ENCODE results near the gene PRG2.
"Not testable (repeated sequence)": the region's sequence is repeated elsewhere in the genome, so short reads cannot be mapped to it uniquely, and the experiment has no call there.

Gene PRG2

DNA sequence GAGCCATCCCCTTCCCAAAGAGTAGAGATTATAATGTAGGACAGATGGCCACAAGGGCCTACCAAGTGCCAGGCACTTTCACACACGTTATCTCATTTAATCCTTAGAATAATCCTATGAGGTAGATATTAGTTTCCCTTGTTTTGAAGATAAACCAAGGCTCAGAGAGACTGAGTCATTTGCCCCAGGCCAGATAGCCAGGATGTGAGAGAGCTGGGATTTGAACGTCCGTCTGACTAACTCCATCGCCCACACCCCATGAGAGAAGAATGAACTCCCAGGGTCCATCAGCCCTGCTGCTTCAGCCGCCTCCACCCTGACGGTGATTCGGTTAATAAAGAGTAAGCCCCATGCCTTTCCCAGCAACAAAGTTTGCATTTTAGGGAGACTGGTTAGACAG lies 20.2 kb downstream of the PRG2 start:
- FAIRE-seq (no peak), DNase-seq (ENCODE audit: low spot score) (no peak)

DNA sequence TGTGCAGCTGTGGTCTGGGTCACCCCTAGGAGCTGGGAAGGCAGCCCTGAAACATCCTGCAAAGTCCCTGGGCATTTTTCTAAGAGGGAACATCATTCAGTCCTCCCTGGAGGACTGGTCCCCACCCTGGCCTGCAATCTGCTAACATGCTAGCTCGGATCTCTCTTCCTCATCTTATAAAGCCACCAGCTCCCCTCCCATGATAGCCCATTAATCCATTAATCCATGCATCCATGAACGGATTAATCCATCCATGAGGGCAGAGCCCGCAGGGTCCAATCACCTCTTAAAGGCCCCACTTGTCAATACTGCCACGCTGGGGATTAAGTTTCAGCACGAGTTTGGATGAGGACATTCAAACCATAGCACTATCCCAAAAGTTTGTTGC lies 21.6 kb downstream of the PRG2 start:
- FAIRE-seq (no peak), DNase-seq (ENCODE audit: low spot score) (no peak)

GRCh38 chr11:57368106-57368844 lies 22.2 kb downstream of the PRG2 start:
- no peak for FAIRE-seq
- no peak for DNase-seq (ENCODE audit: low spot score)

DNA sequence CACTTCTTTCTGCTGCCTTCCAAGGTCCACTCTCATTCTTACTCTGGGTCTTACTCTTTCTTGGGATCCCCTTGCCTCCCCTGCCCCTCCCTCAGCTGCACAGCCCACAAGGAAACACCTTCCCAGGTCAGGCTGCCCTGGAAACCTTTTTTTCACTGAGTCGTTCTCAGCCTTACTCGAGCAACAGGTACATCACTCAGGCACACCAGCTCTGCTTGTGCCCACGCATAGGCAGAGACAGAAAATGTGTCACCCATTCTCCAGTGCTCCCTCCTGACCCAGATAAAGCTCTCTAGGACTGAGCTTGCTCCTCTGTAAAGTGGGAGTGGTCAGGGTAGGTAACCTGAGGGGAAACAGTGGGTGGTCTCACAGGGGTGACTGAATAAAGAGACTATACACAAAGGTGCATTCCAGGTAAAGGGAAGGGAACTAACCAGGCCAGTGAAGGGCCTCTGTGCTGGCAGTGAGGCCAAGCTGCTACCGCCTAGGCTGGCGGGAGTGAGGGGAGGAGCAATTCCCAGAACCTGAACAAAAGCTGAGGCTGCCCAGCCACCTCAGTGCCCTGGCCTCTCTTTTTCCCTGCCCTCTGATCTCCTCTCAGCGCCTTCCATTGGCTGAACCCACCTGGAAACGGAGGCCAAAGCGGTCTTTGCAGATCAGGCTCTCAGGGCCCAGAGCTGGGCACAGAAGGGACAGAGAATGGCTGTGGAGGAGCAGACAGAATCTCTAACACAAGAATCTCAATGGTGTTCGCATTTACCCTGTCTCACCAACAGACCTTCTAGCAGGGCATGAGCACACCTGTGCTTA lies 25.4 kb downstream of the PRG2 start:
- DNase-seq (ENCODE audit: low spot score): no peak
- no peak for FAIRE-seq

GRCh38 chr11:57363131-57364080 lies 27.0 kb downstream of the PRG2 start:
- DNase-seq (ENCODE audit: low spot score) (no peak), FAIRE-seq (no peak)

DNA sequence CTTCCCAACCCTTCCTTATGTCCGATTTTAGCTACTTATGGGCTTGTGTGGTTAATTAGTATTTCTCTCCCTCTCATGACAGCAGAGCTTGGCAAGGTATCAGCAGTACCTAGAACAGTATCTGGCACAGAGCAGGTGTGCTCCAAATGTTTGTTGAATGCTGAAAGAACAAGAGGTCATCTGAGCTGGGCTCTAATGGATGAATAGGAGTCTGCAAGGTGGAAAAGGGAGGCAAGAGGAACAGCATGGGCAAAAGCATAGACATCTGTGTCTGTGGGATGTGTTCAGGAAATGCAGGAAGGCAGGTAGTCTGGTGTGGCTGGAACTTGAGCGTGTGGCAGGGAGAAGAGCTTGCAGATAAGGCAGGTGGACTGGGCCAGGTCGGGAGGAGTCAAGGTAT lies 28.5 kb downstream of the PRG2 start:
- no peak for FAIRE-seq

DNA sequence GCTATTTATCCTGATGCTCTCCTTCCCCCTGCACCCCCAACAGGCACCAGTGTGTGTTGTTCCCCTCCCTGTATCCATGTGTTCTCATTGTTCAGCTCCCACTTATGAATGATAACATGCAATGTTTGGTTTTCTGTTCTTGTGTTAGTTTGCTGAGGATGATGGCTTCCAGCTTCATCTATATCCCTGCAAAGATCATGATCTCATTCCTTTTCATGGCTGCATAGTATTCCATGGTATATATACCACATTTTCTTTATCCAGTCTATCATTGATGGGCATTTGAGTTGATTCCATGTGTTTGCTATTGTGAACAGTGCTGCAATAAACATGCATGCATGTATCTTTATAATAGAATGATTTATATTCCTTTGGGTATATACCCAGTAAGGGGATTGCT lies 29.0 kb downstream of the PRG2 start:
- not testable (repeated sequence) for DNase-seq (ENCODE audit: low spot score); FAIRE-seq

More for the DNA sequence above, 28.5 kb downstream of the PRG2 start:
- DNase-seq (ENCODE audit: low spot score): no peak

GRCh38 chr11:57360991-57361390 lies 29.5 kb downstream of the PRG2 start:
- no peak for FAIRE-seq
- no peak for DNase-seq (ENCODE audit: low spot score)

GRCh38 chr11:57359896-57360690 lies 30.4 kb downstream of the PRG2 start:
- FAIRE-seq (no peak), DNase-seq (ENCODE audit: low spot score) (no peak)

GRCh38 chr11:57359396-57359795 lies 31.1 kb downstream of the PRG2 start:
- FAIRE-seq (no peak), DNase-seq (ENCODE audit: low spot score) (no peak)

GRCh38 chr11:57358991-57359390 lies 31.5 kb downstream of the PRG2 start:
- FAIRE-seq: no peak
- no peak for DNase-seq (ENCODE audit: low spot score)

DNA sequence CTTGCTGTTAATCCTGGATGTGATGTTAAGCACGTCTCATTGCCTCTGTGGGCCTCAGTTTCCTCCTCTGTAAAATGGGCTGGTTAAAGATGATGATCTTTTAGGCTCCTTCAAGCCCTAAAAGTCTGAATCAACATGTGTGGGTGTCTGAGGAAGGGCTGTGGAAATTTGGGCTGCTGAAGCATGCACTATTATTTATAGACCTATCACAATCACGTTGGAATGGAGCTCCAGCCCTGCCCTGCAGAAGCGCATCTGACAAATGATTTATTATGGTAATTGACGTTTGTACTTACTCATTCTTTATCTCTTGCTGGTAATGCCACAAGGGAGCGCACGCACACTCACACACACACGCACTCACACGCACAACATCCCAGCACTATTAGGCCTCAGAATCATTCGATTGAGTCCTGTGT lies 31.9 kb downstream of the PRG2 start:
- no peak for FAIRE-seq
- no peak for DNase-seq (ENCODE audit: low spot score)

DNA sequence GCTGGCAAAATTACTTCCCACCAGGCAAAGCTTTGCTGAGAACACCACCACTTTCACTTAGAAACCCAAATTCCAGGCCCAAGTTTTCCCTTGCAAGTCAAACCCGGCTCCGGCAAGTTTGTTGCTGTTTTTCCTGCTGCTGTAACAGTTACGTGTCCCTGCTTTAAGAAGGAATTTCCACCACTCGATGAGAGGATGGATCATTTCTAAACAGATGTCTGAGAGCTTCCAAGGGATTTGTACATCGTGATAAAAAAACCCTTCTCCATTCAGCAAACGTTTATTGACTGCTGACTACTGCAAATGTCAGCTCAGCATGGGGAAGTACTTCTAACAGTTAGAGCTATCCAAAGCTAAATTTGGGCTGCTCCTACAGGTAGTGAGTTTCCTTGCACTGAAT lies 32.6 kb downstream of the PRG2 start:
- DNase-seq (ENCODE audit: low spot score): no peak
- FAIRE-seq: no peak

GRCh38 chr11:57357310-57357709 lies 33.1 kb downstream of the PRG2 start:
- DNase-seq (ENCODE audit: low spot score) (no peak), FAIRE-seq (no peak)

GRCh38 chr11:57356268-57356667 lies 34.2 kb downstream of the PRG2 start:
- no peak for FAIRE-seq
- no peak for DNase-seq (ENCODE audit: low spot score)

- FAIRE-seq (no peak), DNase-seq (ENCODE audit: low spot score) (no peak)
Measured at GRCh38 chr11:57354699-57355098, 35.8 kb downstream of the PRG2 start.

DNA sequence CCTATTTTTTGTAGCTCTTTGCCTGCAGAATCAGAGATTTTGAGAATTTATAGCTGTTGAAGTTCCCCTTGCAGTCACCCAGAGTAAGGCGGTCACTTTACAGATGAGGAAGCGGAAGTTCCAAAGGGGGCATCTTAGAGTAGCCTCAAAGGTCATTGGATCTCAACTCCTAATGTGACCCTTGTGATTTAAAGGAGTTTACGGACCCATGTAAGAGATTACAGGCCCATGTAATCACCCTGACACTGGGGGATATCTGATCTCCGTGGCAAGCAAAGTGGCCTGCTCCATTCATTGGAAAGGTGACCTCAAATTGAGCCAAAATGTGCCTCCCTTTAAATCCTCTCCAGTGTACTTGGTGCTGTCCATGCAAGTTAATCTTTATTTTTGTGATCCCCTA lies 36.6 kb downstream of the PRG2 start:
- FAIRE-seq: no peak

GRCh38 chr11:57353446-57353845 lies 37.0 kb downstream of the PRG2 start:
- no peak for FAIRE-seq

More for the DNA sequence above, 36.6 kb downstream of the PRG2 start:
- DNase-seq (ENCODE audit: low spot score): no peak

GRCh38 chr11:57353036-57353435 lies 37.4 kb downstream of the PRG2 start:
- FAIRE-seq: no peak
- DNase-seq (ENCODE audit: low spot score): no peak

More at GRCh38 chr11:57353446-57353845, 37.0 kb downstream of the PRG2 start:
- no peak for DNase-seq (ENCODE audit: low spot score)

- DNase-seq (ENCODE audit: low spot score): peak; percentile 48
- no peak for FAIRE-seq
Measured at GRCh38 chr11:57349491-57350274, 40.8 kb downstream of the PRG2 start.

Measured in RCC 7860 (cell line).